ENCODE data around the gene C1QTNF12.

Gene C1QTNF12

DNA sequence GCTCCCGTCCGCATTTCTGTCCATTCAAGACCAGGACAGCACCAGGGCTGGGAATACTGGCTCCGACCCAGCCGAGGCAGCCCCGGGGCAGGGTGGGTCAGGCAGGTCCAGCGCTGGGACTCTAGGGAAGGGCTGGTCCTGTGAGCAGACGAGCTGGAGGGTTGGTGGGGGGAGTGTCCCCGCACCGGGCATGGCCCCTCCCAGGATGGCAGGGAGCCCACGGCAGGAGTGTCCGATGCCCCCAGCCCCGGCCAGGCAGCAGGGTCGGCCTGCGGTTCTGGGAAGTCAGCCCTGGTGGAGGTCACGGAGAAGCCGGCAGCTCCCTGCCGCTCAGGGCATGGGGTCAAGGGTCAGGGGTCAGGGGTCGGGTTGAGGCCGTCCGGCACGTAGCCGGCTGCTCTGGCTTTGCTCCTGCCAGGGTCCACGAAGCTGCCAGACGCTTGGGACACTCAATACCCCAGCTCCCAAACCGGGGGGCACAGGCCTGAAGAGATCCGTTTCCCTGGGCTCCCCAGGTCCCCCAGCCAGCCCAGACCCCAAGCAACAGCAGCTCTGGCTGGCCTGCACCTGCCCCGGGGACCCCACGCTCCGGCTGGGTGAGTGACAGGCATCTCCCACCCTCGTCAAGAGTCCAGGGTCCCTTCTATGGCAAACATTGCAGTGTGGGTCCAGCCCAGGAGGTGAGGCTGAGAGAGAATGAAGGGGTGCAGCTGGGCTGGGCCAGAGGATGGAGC, 6.7 kb downstream of the C1QTNF12 start:
- DNase-seq, result no peak

DNA sequence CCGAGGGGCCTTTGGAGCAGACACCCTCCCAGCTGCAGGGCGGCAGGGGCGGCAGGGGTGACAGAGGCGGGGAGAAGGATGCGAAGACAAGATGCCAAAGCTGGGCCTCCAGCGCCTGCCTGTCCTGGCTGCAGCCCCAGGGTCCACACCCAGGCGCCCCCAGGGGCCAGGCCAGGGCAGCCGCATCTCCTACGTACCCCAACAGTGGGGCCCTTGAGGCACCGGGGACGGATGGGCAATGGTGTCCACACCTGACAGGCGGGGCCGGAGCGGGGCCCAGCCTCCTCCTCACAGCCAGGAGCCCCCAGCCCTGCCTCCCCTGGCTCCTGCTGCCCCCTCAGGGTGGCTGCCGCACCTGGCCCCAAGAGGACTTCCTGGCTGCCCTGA, 7.3 kb downstream of the C1QTNF12 start:
- no peak for DNase-seq

DNA sequence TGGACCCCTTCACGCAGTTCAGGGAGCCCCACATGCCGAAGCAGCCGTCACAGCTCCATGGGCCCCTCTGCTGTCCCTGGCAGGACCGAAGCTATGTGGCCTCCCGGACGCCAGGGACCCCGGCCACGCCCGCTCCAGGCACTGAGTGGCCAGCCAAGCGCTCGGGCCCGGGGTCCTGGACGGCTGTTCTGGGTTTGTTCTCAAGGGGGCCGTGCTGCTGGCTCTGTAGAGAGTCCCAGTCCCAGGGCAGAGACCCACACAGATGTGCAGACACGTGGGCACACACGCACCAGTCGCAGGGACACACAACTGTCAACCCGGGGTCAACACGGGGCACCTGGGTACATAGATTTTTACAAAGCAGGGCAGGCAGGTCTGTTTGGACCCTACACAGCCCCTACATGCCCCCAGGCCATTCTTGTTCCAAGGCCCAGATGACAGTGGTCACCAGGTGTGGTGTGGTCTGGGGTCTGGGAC, 7.8 kb downstream of the C1QTNF12 start:
- DNase-seq, result no peak

DNA sequence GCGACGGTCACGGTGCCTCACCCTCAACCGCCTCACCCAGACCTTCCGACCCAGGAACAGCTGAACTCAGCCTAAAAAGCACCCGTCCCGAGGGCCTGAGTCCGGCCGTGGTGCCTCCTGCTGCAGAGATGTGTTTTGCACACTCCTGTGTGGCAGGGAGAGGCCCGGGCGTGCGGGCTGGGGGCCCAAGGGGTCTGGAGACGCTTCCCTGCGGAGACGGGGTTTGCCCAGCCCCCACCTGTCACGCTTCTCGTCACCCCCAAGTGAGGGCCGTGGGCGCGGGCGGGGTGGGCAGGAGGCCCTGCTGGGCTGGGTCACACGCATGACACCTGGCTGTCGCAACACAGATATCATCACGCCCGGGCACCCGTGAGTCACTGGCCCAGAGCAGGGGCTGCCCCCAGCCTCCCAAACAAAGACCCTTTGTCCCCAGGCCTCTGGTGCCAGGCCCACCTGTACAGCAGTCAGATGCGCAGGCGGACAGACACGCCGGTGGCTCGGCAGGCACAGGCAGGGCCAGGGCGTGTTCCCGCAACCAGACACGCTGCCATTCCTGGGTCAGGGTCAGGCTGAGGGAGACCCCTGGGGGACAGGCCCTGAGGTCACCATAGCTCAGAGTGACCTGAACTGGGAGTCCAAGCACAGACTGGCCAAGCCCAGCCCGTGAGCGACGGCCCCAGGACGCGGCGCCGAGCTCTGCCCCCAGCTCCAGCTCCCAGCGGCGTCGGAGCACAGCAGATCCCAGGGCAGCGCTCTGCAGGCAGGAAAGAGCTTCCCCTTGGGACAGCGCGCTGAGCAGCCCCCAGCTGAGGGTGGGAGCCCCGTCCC, 8.4 kb downstream of the C1QTNF12 start:
- DNase-seq, result no peak

DNA sequence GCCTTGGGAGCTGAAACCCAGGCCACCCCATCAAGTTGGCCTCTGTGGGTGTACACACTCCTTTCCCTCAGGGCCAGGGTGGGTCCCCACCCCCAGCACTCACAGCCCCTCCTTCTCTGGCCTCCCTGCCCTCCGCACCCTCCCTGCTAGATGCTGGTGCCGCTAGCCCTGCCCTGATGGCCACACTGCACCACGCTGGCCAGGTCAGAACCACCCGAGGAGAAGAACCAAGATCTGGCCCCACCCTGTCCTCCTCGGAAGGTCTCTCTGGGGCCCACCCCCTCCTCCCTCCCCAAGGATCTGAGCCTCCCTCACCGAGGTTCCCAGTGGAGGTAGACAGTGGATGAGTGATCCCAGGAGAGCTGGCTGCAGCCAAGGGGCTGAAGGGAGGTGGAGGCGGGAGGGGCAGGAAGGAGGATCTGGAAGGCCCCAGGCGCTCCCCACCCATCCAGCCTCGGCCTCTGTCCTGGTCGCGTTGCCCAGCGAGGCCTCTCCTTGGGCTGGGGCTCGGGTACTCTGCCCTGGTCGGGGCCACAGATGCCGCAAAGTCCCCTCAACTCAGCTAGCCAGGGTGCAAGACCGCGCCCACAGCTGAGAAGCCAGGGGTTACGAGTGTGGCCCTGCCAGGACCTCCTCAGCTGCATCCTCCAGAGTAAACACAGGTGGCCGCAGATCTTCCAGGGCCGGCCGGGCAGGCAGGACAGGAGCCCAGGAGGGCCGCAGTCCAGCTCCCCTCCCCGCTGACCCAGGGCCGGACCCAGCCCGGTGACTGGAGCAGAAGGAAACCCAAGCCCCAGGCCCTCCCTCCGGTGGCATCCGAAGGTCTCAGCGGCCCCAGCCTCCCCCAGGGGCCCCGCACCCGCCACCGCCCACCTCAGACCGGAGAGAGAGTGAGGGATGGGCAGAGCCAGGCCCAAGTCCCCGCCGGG, 9.3 kb downstream of the C1QTNF12 start:
- DNase-seq, result no peak

DNA sequence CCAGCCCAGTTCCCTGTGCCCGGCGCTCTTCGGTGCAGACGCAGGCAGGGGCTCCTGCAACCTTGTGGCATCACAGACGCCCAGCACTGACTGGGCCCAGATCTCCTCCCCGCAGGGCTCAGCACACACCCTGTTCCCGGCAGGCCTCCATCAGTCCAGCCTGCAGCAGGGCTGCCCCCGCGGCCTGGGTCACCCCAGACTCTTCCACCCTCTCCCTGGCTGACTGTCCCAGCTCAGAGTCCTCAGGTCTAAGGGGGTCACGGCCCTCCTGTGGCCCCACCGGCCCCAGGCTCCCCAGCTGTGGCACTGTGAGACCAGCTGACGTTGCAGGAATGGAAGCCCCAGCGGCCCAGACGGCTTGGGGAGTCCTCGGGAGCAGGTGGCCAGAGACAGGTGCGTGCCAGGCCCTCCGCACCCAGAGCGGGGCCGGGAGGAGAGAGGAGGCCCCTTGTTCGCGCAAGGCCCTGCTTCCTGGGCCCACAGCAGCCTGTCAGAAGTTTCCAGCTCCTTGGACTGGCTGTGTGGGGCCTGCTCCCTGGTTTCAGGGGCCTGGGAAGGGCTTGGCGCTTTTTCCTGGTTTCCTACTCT, 10.3 kb downstream of the C1QTNF12 start:
- no peak for DNase-seq

DNA sequence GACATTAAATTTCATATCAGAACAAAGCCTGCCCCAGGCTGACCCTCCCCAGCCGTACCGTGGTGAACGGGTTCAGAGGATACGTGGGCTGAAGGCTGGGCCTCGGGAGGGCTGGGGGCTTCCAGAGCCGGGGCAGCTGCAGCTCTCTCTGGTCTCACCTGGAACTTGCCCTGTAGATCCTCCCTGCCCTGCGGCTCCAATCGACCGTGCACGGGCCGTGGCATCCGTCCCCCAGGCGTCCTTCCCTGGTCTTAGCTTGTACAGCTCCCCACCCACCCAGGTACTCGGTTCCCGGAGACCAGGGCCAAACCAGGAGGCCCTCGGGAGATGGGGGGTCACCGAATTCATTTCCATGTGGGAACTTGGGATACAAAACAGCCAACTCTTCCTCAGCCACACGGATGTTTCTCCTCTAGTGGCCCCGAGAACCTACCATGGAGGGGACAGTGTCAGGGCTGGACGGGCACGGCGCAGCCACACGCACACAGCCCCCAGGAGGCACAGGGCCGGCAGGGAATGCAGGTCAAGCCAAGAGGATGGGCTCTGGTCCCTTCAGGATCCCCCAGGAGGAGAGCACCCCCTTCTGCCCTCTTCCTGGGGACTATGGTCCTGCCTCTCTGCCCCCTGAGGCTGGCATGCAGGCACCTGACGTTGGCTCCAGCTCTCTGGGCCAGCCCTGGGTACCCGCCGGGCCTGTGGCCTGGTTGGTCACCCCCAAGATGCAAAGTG, 11.3 kb downstream of the C1QTNF12 start:
- DNase-seq, result no peak

DNA sequence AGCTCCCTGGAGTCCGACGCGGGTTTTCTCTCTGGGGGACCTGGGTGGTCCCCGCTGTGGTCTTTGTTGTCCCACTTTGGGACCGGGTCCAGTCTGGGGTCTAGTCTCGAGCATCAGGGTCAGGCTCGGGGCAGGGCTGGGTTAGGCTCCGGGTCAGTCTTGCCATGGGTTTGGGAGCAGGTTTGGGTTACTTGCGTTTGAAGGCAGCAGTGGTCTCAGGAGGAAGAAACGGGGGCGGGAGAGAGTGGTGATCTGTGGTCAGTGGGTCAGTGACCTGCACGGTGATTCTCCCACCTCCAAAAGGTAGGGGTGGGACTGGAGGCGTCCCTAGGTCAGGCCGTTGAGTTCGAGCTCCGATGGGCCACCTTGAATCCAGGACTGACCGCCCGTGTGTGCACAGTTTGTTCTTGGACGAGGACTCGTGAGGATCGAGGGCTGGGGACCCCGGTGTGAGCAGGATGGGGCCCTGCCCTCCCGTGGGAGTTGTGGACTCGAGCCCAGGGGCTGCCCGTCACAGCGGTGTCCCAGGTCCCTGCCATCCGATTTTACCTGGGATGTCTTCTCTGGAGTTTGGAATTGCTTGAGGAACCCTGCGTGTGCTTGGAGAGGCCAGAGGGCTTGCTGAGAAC, 12.2 kb downstream of the C1QTNF12 start:
- DNase-seq, result no peak

DNA sequence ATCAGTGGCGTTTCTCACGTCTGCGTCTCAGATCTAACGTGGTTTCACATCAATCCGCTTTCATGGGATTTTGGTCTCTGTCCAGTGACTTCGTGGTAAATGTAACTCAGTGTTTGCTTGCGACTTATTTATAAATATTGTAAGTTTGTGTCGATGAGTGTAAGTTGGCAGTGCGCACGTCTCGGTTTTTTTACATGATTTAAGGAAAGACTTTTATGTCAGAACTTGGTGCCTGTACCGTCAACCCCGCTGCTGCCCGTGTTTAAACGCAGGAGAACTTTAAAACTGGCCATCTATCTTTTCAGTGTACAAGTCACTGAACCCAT, 13.0 kb downstream of the C1QTNF12 start:
- no peak for DNase-seq

DNA sequence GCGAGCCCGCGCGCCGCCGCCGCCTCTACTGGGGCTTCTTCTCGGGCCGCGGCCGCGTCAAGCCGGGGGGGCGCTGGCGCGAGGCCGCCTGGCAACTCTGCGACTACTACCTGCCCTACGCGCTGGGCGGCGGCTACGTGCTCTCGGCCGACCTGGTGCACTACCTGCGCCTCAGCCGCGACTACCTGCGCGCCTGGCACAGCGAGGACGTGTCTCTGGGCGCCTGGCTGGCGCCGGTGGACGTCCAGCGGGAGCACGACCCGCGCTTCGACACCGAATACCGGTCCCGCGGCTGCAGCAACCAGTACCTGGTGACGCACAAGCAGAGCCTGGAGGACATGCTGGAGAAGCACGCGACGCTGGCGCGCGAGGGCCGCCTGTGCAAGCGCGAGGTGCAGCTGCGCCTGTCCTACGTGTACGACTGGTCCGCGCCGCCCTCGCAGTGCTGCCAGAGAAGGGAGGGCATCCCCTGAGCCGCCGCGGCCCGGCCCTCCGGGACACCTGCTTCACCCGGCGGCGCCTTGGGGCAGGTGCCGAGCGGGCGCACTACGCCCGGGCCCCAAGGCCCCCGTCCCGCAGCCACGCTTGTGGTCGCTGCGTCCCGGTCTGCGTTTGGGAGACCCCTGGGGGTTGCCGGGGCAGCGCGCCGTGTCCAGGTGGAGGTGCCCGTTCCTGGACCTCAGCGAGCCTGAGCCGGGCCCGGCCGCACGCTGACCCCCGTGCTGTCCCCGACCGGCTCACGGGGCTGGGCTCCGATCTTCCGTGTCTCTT, 13.5 kb downstream of the C1QTNF12 start:
- no peak for DNase-seq

DNA sequence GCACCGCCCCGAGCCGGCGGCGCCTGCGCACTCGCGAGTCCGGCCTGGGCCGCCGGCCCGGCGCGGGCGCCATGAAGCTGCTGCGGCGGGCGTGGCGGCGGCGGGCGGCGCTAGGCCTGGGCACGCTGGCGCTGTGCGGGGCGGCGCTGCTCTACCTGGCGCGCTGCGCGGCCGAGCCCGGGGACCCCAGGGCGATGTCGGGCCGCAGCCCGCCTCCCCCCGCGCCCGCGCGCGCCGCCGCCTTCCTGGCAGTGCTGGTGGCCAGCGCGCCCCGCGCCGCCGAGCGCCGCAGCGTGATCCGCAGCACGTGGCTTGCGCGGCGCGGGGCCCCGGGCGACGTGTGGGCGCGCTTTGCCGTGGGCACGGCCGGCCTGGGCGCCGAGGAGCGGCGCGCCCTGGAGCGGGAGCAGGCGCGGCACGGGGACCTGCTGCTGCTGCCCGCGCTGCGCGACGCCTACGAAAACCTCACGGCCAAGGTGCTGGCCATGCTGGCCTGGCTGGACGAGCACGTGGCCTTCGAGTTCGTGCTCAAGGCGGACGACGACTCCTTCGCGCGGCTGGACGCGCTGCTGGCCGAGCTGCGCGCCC, 14.2 kb downstream of the C1QTNF12 start, which contains the start of gene B3GALT6:
B3GALT6 (plus strand) TSS at position 30 of the 588 bp plus-strand sequence; CDS start at position 72, 42 bp downstream.
- DNase-seq, result no peak

DNA sequence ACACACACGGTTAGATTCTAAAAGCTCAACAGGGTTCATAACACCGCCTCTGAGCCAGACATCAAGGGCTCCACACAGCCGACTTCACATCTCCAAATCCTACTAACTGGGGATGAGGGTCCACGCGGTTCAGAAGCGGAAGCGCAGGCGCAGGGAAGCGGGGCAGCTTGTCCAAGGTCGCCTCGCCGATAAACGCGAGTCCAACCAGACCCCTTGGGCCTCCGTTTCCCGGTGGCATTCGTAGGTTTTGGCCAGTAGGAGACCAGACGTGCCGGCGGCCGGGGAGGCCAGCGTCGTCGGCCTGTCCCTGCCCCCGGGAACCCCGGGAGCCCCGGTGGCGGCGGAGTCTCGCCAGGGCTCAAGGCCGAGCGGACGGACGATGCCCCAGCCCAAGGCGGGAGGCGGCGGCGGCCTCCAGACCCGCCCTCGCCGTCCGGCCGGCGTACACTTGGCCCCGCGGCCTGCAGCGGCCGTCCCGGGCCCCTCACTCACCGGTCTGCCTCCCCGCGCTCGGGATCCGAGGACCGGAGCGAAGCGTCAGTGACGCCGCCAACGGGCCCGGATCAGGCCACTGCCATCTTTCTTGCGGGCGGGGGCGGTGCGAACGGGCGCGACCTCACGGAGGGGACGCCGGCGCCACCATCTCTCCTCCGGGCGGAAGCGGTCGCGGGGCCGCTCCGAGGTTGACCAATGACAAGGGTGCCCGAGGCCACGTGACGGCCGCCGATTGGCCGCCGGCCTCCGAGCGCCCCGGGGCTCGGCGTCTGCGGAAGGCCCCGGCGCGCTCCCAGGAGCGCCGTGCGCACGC, 14.9 kb downstream of the C1QTNF12 start, which contains the start of gene SDF4:
SDF4 (minus strand) TSS at position 602 of the 808 bp plus-strand sequence. CDS start 3,229 bp downstream, outside the sequence.
- DNase-seq, result peak; percentile 98

DNA sequence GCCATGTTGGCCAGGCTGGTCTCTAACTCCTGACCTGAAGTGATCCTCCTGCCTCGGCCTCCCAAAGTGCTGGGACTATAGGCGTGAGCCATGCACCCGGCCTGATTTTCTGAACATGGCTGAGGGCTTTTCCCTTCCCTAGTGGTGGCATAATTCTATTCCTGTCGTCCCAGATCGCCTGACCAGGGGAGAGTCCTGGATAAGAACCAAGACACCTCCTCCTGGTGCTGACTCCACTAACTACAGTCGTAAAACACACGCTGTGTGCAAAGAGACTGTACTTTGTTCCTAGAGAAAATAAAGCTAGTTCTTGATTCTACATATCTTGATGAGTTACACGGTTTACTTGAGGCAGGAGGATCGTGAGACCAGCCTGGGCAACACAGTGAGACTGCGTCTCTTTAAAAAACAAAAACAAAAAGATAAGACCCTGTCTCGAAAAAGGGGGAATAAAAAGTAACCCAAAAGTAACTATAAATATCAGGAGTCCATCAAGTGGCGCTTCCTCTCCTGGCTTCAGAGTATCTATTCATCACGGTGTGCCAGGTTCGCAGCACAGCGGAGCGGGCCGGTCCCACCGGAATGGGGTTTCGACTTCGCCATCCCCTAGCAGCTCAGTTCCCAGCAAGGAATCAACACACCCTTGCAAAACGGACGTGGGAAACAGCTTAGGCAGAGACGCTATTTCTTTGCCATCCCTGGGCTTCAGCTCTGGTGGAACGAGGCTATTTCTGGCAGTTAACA, 15.7 kb downstream of the C1QTNF12 start:
- no peak for DNase-seq

DNA sequence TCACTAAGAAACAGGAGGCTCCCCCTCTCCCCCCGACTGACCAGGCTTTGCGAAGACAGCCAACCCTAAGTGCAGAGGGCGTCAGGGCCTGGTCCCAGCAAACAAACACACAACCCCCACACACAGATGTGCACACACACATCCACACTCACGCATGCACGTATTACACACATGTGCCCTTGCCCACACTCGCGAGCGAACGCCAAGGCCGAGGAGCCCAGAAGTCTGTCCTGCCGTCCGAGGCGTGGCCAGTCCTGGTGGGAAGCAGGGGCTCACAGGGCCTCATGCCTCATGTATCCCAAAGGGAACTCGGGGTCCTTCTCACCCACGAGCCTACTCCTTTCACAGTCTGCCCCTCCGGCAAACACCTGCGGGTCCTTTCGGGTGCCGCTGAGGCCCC, 16.8 kb downstream of the C1QTNF12 start:
- no peak for DNase-seq

DNA sequence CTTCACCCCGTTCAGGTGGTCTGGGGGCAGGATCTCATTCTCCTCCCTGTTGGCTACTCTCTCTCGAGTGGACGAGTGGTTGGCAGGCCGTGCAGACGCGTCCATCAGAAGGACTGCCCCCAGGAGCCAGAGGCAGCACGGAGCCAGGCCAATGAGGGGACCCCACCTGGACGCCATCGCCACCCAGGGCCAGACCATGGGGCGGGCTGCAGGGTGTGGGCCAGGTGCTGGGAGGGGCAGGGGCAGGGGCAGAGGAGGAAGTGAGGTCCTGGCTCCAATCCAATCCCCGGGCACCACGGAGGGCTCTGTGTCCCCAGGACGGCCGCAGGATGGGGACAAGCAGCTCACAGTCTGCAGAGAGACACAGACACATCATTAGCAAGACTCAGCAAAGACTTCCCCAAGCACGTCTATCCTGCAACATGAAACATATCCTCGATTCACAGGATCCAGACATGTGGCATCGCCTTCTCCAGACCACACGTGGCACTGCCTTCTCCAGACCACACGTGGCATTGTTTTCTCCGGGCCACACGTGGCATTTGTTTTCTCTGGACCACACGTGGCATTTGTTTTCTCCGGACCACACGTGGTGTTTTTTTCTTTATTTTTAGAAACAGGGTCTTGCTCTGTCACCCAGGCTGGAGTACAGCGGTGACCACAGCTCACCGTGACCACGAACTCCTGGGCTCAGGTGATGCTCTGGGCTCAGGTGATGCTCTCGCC, 17.8 kb downstream of the C1QTNF12 start:
- no peak for DNase-seq

DNA sequence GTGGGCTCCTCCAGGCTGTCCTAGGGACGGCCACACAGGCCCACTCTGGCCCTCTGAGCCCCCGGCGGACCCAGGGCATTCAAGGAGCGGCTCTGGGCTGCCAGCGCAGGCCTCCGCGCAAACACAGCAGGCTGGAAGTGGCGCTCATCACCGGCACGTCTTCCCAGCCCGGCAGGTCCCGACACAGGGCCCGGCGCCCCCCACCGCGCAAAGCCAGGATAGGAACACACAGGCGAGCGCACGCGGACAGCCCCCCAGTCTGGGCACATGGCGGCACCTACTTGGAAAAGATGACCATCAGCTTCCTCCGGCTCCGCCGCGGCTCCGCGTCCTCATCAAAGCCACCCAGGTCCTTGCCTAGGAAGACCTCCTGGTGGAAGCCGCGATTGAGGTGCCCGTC, 18.3 kb downstream of the C1QTNF12 start:
- DNase-seq, result no peak

DNA sequence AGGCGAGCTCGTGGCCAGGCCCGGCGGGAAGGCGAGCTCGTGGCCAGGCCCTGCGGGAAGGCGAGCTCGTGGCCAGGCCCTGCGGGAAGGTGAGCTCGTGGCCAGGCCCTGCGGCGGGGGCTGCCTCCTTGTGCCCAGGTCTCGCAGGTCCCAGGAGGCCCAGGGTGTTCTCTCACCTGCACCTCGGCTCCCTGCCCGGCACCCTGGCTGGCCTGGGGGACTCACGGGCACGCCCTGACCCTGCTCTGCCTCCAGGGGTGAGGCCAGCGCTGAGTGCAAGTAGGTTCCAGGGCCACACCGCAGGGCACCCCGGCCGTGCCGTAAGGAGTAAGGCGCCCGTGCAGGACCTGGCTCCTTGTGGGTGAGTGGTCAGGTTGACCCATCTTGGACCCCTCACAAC, 19.1 kb downstream of the C1QTNF12 start:
- no peak for DNase-seq
